ENCODE data around the gene UBALD2. TPM values are rescaled to one million over a fixed set of nuclear protein-coding genes. Genes with fewer than 3 reads are reported as not detected.

UBALD2 gene
- total and polyA plus RNA-seq, 2 of the 13 experiments (the other 11 are each of a cell fraction or from before 2014, with no cell fraction given) = 3.3 to 89.7 TPM

DNA sequence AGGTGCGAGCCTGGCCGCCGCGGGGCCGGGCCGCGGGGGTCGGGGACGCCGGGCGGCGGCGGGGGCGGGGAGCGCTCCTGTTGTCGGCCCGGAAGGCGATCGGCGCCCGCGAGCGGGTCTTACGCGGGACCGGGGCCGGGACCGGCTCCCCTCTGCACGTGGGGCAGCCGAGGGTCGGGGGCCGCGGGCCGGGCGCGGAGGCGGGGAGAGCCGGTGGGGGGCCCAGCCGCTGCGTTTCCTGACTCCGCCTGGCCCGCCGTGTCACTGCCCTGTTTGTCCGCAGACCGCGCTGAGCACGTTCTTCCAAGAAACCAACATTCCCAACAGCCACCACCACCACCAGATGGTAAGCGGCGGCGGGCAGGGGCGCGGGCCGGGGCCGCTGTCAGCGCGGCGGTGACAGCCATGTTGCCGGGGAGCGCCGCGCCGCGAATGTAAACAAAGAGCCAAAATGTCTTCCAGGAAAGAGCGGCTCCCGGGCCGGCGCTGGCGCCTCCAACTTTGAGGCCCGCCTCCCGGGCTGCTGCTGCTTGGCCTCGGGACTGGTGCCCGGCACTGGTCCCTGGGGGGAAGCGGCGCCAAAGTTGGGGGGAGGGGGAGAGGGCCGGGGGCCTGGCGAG lies 586 bp downstream of the UBALD2 start (continued):
- TF ChIP-seq, protein P1, sequence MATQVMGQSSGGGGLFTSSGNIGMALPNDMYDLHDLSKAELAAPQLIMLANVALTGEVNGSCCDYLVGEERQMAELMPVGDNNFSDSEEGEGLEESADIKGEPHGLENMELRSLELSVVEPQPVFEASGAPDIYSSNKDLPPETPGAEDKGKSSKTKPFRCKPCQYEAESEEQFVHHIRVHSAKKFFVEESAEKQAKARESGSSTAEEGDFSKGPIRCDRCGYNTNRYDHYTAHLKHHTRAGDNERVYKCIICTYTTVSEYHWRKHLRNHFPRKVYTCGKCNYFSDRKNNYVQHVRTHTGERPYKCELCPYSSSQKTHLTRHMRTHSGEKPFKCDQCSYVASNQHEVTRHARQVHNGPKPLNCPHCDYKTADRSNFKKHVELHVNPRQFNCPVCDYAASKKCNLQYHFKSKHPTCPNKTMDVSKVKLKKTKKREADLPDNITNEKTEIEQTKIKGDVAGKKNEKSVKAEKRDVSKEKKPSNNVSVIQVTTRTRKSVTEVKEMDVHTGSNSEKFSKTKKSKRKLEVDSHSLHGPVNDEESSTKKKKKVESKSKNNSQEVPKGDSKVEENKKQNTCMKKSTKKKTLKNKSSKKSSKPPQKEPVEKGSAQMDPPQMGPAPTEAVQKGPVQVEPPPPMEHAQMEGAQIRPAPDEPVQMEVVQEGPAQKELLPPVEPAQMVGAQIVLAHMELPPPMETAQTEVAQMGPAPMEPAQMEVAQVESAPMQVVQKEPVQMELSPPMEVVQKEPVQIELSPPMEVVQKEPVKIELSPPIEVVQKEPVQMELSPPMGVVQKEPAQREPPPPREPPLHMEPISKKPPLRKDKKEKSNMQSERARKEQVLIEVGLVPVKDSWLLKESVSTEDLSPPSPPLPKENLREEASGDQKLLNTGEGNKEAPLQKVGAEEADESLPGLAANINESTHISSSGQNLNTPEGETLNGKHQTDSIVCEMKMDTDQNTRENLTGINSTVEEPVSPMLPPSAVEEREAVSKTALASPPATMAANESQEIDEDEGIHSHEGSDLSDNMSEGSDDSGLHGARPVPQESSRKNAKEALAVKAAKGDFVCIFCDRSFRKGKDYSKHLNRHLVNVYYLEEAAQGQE (IDR thresholded peaks at IDR 0.05; ENCODE audit: borderline replicate concordance in 1 of 2, low read depth in 1 of 2, low read length in 2 of 2) = no peak
- TF ChIP-seq ZNF230 (CRISPR knock-in tag; IDR thresholded peaks at IDR 0.05) (no peak), RFXAP (CRISPR knock-in tag; IDR thresholded peaks at IDR 0.05; ENCODE audit: borderline replicate concordance) (peak; percentile 32; the same call in 1 of the 2 replicates), ZSCAN25 (CRISPR knock-in tag; IDR thresholded peaks at IDR 0.05) (no peak), KDM6A (CRISPR knock-in tag; IDR thresholded peaks at IDR 0.05; ENCODE audit: low read depth) (no peak), CENPT (CRISPR knock-in tag; IDR thresholded peaks at IDR 0.05; ENCODE audit: low read depth) (no peak), SIN3B (IDR thresholded peaks at IDR 0.05; ENCODE audit: low read length) (no peak), FOXC1 (CRISPR knock-in tag; IDR thresholded peaks at IDR 0.05; ENCODE audit: borderline replicate concordance) (no peak), GABPA (IDR thresholded peaks at IDR 0.05; ENCODE audit: low read depth, low read length) (no peak), GABPA (CRISPR knock-in tag; IDR thresholded peaks at IDR 0.05; ENCODE audit: low read depth) (no peak), ZFP41 (CRISPR knock-in tag; IDR thresholded peaks at IDR 0.05; ENCODE audit: borderline replicate concordance) (no peak), ZNF468 (CRISPR knock-in tag; IDR thresholded peaks at IDR 0.05) (no peak), GPN1 (CRISPR knock-in tag; IDR thresholded peaks at IDR 0.05; ENCODE audit: borderline replicate concordance) (no peak), BRCA1 (CRISPR knock-in tag; IDR thresholded peaks at IDR 0.05) (no peak), MED13 (CRISPR knock-in tag; IDR thresholded peaks at IDR 0.05) (no peak), NFE2 (CRISPR knock-in tag; IDR thresholded peaks at IDR 0.05) (no peak), MEIS1 (CRISPR knock-in tag; IDR thresholded peaks at IDR 0.05; ENCODE audit: borderline replicate concordance) (no peak; the same call in 1 of the 2 replicates), SALL1 (CRISPR knock-in tag; IDR thresholded peaks at IDR 0.05) (peak; percentile 38), HDAC6 (IDR thresholded peaks at IDR 0.05; ENCODE audit: low read depth, low read length) (no peak), FLYWCH1 (CRISPR knock-in tag; IDR thresholded peaks at IDR 0.05) (no peak), EEA1 (CRISPR knock-in tag; IDR thresholded peaks at IDR 0.05; ENCODE audit: borderline replicate concordance) (0 out of 2 replicates have a peak, but pooled peaks have one; percentile 59), ETV5 (CRISPR knock-in tag; IDR thresholded peaks at IDR 0.05; ENCODE audit: borderline replicate concordance) (peak; percentile 40; the same call in 1 of the 2 replicates), ZNF33A (CRISPR knock-in tag; IDR thresholded peaks at IDR 0.05; ENCODE audit: borderline replicate concordance) (no peak)
- TF ChIP-seq, protein P2, sequence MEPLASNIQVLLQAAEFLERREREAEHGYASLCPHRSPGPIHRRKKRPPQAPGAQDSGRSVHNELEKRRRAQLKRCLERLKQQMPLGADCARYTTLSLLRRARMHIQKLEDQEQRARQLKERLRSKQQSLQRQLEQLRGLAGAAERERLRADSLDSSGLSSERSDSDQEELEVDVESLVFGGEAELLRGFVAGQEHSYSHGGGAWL (CRISPR knock-in tag; IDR thresholded peaks at IDR 0.05) = peak; percentile 57; the same call in 1 of the 2 replicates
- TF ChIP-seq, protein P3, sequence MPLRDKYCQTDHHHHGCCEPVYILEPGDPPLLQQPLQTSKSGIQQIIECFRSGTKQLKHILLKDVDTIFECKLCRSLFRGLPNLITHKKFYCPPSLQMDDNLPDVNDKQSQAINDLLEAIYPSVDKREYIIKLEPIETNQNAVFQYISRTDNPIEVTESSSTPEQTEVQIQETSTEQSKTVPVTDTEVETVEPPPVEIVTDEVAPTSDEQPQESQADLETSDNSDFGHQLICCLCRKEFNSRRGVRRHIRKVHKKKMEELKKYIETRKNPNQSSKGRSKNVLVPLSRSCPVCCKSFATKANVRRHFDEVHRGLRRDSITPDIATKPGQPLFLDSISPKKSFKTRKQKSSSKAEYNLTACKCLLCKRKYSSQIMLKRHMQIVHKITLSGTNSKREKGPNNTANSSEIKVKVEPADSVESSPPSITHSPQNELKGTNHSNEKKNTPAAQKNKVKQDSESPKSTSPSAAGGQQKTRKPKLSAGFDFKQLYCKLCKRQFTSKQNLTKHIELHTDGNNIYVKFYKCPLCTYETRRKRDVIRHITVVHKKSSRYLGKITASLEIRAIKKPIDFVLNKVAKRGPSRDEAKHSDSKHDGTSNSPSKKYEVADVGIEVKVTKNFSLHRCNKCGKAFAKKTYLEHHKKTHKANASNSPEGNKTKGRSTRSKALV (CRISPR knock-in tag; IDR thresholded peaks at IDR 0.05) = no peak
- TF ChIP-seq, protein P4, sequence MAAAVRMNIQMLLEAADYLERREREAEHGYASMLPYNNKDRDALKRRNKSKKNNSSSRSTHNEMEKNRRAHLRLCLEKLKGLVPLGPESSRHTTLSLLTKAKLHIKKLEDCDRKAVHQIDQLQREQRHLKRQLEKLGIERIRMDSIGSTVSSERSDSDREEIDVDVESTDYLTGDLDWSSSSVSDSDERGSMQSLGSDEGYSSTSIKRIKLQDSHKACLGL (CRISPR knock-in tag; IDR thresholded peaks at IDR 0.05) = peak; percentile 59; the same call in 1 of the 2 replicates

All from HepG2 (cell line).